Hepatocyte (in vitro differentiated cells): ENCODE measurements around the gene DNMT3A.

ENCODE experiments used
- EZH2 ChIP-seq: fragments of 200-600 bp; sonication (generic); IDR thresholded peaks from 2 replicates; pipeline ENCODE4 v1.6.1; 2016; ENCODE audit warnings: antibody characterized with exemption, mild to moderate bottlenecking, borderline replicate concordance
- EZH2phosphoT487 ChIP-seq: fragments of 200-600 bp; sonication (generic); IDR thresholded peaks from one replicate; pipeline ENCODE4 v1.6.1; 2018; ENCODE audit warnings: antibody characterized with exemption, mild to moderate bottlenecking, low read depth, moderate library complexity; ENCODE audit not compliant: unreplicated experiment, severe bottlenecking
- TF ChIP-seq, protein P1 (sequence below): fragments of 200-600 bp; sonication (generic); IDR thresholded peaks from 2 replicates; pipeline ENCODE4 v1.5.1; 2016; ENCODE audit warnings: antibody characterized with exemption, mild to moderate bottlenecking; ENCODE audit not compliant: poor library complexity

DNA sequence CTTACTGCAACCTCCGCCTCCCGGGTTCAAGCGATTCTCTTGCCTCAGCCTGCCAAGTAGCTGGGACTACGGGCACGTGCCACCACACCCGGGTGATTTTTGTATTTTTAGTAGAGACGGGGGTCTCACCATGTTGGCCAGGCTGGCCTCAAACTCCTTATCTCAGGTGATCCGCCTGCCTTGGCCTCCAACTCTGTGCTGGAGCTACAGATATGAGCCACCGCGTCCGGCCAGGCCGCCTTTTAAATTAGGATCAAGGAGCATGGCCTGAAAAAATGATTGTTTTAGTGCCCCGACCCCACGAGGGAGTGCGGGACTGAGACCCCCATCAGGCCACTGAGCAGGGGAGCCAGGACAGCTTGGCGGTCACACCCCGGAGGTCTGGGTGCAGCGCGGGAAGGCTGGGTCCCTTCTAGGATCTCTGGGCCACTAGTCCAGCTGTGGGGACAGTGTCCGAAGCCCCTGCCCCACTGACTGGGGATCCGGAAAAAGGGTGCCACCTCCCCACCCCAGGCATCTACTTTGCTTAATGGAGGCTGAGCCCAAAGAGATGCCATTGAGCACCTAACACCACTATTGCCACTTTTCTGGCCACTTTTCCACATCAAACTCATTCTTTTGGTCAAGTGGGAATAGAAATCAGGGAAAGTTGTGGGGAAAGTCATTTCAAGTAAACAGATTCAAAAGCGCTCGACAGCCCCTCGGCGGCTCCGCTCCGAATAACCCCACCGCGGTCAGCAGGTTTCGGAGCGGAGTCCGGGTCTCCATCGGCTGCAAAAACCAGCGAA, 19.7 kb upstream of the DNMT3A start:
- TF ChIP-seq, protein P1, sequence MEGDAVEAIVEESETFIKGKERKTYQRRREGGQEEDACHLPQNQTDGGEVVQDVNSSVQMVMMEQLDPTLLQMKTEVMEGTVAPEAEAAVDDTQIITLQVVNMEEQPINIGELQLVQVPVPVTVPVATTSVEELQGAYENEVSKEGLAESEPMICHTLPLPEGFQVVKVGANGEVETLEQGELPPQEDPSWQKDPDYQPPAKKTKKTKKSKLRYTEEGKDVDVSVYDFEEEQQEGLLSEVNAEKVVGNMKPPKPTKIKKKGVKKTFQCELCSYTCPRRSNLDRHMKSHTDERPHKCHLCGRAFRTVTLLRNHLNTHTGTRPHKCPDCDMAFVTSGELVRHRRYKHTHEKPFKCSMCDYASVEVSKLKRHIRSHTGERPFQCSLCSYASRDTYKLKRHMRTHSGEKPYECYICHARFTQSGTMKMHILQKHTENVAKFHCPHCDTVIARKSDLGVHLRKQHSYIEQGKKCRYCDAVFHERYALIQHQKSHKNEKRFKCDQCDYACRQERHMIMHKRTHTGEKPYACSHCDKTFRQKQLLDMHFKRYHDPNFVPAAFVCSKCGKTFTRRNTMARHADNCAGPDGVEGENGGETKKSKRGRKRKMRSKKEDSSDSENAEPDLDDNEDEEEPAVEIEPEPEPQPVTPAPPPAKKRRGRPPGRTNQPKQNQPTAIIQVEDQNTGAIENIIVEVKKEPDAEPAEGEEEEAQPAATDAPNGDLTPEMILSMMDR, result no peak
- TF ChIP-seq EZH2, result no peak
- no peak for TF ChIP-seq EZH2phosphoT487
